GM12892 (cell line): ENCODE measurements around the gene NRG4.
"Not testable (repeated sequence)": the region's sequence is repeated elsewhere in the genome, so short reads cannot be mapped to it uniquely, and the experiment has no call there.

ENCODE experiments used
- DNase-seq: peaks from one replicate; pipeline ENCODE4 v3.0.0; 2011; ENCODE audit not compliant: insufficient read length
- FAIRE-seq: peaks from 2 replicates; lab custom pipeline; 2011; peaks lifted over from hg19 to GRCh38; lab: Jason Lieb, UNC
- POLR2A ChIP-seq: IDR thresholded peaks from 2 replicates; pipeline ENCODE4 v1.6.1; 2011; ENCODE audit warnings: low read depth, low read length, control low read depth
- POLR2AphosphoS5 ChIP-seq: IDR thresholded peaks from 2 replicates; pipeline ENCODE4 v1.6.1; 2011; ENCODE audit warnings: low read depth, low read length, control low read depth
- TAF1 ChIP-seq: IDR thresholded peaks from 2 replicates; pipeline ENCODE4 v1.6.1; 2011; ENCODE audit warnings: low read depth, mild to moderate bottlenecking, control low read depth, low read length, borderline replicate concordance

Gene NRG4

GRCh38 chr15:75989045-75989444, 23.2 kb downstream of the NRG4 start:
- DNase-seq (no peak), FAIRE-seq (no peak)
- TF ChIP-seq POLR2AphosphoS5 (no peak), POLR2A (no peak), TAF1 (no peak)

- DNase-seq = no peak
- TF ChIP-seq POLR2A = no peak
- TF ChIP-seq POLR2AphosphoS5 = no peak
- TF ChIP-seq TAF1 = no peak
- no peak for FAIRE-seq
Observed at GRCh38 chr15:75985971-75986370, 26.3 kb downstream of the NRG4 start.

- not testable (repeated sequence) for FAIRE-seq, DNase-seq
Observed at GRCh38 chr15:75984706-75985105, 27.5 kb downstream of the NRG4 start.

GRCh38 chr15:75982468-75982867, 29.8 kb downstream of the NRG4 start:
- no peak for TF ChIP-seq POLR2AphosphoS5
- no peak for TF ChIP-seq POLR2A
- no peak for TF ChIP-seq TAF1
- no peak for FAIRE-seq

GRCh38 chr15:75981149-75981815, 30.9 kb downstream of the NRG4 start:
- no peak for TF ChIP-seq TAF1
- TF ChIP-seq POLR2A = no peak
- TF ChIP-seq POLR2AphosphoS5 = no peak
- FAIRE-seq (no peak), DNase-seq (no peak)

More at GRCh38 chr15:75982468-75982867, 29.8 kb downstream of the NRG4 start:
- no peak for DNase-seq

GRCh38 chr15:75976766-75977165, 35.5 kb downstream of the NRG4 start:
- DNase-seq, FAIRE-seq: not testable (repeated sequence)

- DNase-seq (no peak), FAIRE-seq (peak; percentile 27)
- TF ChIP-seq POLR2AphosphoS5 = no peak
- no peak for TF ChIP-seq TAF1
- no peak for TF ChIP-seq POLR2A
Observed at GRCh38 chr15:75966073-75966472, 46.2 kb downstream of the NRG4 start.

GRCh38 chr15:75961331-75961730, 50.9 kb downstream of the NRG4 start:
- DNase-seq (no peak), FAIRE-seq (no peak)
- TF ChIP-seq POLR2A (no peak), POLR2AphosphoS5 (no peak), TAF1 (no peak)

- FAIRE-seq = no peak
- DNase-seq = no peak
Observed at GRCh38 chr15:75955720-75956119, 56.5 kb downstream of the NRG4 start.

GRCh38 chr15:75952525-75952924, 59.7 kb downstream of the NRG4 start:
- DNase-seq (no peak), FAIRE-seq (no peak)
- no peak for TF ChIP-seq TAF1
- TF ChIP-seq POLR2AphosphoS5 = no peak
- TF ChIP-seq POLR2A = no peak

More at GRCh38 chr15:75955720-75956119, 56.5 kb downstream of the NRG4 start:
- TF ChIP-seq POLR2A = no peak

- DNase-seq (no peak), FAIRE-seq (no peak)
- TF ChIP-seq TAF1 = no peak
- TF ChIP-seq POLR2AphosphoS5 = no peak
- no peak for TF ChIP-seq POLR2A
Observed at GRCh38 chr15:75948761-75949296, 63.4 kb downstream of the NRG4 start.

GRCh38 chr15:75947092-75947491, 65.1 kb downstream of the NRG4 start:
- FAIRE-seq = no peak
- TF ChIP-seq POLR2AphosphoS5 = no peak
- no peak for TF ChIP-seq POLR2A
- no peak for TF ChIP-seq TAF1
- no peak for DNase-seq

- DNase-seq (no peak), FAIRE-seq (no peak)
- TF ChIP-seq TAF1 = no peak
- no peak for TF ChIP-seq POLR2A
- TF ChIP-seq POLR2AphosphoS5 = no peak
Observed at GRCh38 chr15:75945953-75946352, 66.3 kb downstream of the NRG4 start.
